ENCODE results near the gene LIPA. TPM values are rescaled to one million over a fixed set of nuclear protein-coding genes. Genes with fewer than 3 reads are reported as not detected.

LIPA gene
- polyA plus RNA-seq, 4 donors: 39.1 to 60.4 (median 47.1) TPM

DNA sequence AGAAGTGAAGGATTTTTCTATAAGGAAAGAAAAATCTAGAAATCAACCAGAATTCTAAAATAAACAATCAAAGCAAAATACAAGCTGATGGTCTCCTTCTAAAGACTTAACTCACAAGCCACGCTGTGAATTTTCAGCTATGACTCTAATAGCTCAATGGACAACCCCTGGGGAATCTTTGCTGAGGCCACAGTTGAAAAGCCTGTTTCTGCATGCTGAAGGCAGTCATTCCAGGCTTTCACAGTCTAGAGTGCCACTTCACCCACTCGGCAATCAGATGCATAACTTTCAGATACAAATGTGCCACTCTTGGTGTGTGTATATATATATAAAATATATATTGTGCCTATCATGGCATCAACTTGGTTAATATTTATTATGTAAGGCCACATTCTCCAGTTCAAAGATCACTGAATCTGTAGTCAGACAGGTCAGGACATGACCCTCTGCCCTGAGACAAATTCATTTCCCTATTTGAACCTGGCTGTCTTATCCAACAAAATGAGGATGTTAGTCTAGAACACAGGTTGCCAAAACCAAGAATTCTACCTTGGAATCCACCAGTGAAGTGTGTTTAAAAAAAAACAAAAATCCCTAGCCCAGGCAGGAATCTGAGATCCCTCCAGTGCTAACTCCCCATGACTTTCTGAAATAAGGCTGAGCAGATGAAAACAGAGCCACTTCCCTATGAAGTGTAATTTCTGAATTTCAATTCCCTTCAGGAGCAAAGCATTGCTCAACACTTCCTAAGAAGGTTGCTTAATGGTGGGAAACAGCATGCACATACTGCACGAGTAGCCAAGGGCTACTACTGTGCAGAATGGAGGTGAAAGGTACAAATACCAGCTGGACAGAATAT lies 9.9 kb downstream of the LIPA start:
- no peak for DNase-seq (ENCODE audit: low read depth in 4 of 4, low spot score in 2 of 4)

DNA sequence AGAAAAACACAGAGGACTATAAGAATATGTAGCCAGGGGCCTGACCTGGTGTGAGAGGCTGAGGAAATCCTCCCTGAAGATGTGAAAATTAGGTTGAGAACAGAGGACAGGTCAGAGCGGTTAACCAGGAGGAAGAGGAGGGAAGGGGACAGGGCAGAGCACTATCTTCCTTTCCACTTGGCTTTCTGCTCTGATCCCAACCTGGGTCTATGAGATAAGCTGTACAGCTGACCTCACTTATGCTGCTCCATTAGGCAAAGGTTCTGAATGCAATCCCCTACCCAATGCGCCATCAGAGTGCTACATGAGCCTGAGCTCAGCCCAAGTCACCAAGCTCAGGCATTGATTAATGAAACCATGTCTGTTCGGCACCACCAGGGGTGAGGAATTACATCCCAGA lies 10.5 kb downstream of the LIPA start:
- no peak for DNase-seq (ENCODE audit: low read depth in 4 of 4, low spot score in 2 of 4)

DNA sequence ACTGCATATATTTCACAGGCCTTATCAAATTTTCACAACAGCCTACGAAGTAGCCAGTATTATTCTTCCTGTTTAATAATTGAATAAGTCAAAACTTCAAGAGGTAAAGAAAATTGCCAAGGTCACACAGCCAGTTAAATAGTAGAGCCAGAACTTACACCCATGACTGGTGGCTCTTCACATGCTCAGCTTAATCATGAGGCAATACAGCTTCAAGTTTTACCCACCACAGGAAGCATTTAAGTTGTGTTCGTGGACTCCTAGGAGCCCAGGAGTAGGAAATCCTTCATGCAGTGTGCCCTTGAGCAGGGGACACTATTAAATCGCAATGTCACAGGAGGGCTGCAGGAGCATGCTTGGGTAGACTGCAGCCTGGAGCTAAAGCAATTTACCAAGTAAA lies 11.1 kb downstream of the LIPA start:
- no peak for DNase-seq (ENCODE audit: low read depth in 4 of 4, low spot score in 2 of 4)

GRCh38 chr10:89238956-89239644 lies 12.5 kb downstream of the LIPA start:
- no peak for DNase-seq (ENCODE audit: low read depth in 4 of 4, low spot score in 2 of 4)

- DNase-seq (ENCODE audit: low read depth in 4 of 4, low spot score in 2 of 4): no peak
Measured at GRCh38 chr10:89237849-89238248, 13.7 kb downstream of the LIPA start.

DNA sequence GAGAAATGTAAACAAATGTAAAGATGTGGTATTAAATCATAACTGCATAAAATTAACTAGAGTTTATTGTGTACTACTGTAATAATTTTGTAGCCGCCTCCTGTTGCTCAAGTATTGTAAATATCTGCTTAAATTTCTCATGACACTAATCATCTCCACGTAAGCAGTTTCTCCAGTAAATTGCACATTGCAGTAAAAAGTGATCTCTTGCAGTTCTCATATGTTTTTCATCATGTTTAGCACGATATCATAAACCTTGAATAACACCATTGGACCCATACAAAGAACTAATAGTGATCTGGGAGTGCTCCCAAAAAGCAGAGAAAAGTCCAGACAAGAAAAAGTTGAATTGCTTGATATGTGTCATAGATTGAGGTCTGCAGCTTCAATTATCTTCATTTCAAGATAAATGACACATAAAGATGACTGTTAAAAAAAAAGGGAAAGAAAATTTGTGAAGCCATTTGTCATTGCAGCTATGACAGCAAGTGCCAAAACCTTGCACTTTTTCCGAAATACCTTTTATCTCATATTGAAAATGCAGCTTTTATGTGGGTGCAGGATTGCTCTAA lies 15.3 kb downstream of the LIPA start:
- DNase-seq (ENCODE audit: low read depth in 4 of 4, low spot score in 2 of 4): no peak

DNA sequence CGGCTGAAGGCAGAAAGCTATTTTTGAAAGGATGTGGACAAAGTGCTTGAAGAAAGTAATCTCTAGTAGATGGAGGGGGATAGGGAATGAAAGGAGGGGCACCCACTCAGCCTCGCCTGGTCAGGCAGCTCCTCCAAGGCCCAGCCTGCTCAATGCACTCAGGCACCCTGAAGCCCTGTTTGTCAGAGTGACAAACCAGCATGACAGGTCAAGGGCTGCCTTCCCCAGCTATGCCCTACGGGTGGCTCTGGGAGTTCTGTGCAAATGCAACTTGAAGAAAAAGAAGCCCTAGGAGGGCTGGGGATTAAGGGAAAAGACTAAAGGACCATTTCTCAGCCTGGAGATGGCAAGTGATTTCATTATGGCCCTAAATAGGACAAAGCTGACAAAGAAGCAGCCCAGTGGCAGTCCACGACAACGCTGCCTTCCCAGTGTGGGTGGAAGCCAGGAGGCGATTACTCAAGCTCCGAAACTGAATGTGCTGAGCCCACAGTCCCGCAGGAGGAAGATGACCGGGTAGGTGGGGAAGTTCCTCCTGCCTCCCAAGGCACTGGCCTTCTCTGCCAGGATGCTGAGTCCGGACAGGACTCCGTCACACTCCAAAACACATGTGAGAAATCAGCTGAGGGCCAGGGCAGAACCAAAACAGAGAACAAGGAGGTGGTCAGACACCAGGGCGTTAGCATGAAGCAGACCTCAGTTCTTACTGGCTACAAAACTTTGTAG lies 16.3 kb downstream of the LIPA start:
- DNase-seq (ENCODE audit: low read depth in 4 of 4, low spot score in 2 of 4): no peak

- DNase-seq (ENCODE audit: low read depth in 4 of 4, low spot score in 2 of 4): no peak
Measured at GRCh38 chr10:89233033-89233432, 18.5 kb downstream of the LIPA start.

GRCh38 chr10:89228962-89229361 lies 22.6 kb downstream of the LIPA start:
- no peak for DNase-seq (ENCODE audit: low read depth in 4 of 4, low spot score in 2 of 4)

GRCh38 chr10:89228146-89228545 lies 23.4 kb downstream of the LIPA start:
- DNase-seq (ENCODE audit: low read depth in 4 of 4, low spot score in 2 of 4): no peak

- no peak for DNase-seq (ENCODE audit: low read depth in 4 of 4, low spot score in 2 of 4)
Measured at GRCh38 chr10:89226891-89227290, 24.7 kb downstream of the LIPA start.

- DNase-seq (ENCODE audit: low read depth in 4 of 4, low spot score in 2 of 4): no peak
Measured at GRCh38 chr10:89224739-89225443, 26.7 kb downstream of the LIPA start.

DNA sequence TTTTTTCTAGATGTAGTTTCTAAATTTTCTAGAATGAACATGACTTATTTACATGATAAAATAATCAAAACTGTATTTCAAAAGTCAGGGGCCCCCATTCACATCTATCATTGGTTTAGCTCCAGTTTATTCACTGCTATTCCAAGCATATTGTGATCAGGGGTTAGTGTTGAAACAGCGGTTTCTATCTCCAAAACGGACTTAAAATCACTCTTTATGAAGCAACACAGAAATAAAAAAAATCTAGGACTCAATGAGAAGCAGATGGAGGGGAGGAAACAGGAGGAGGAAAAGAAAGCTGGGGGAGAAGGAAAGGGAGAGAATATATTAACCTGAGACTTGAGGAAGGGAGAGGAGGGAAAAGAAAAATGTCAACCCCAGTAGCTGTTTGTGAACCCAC lies 29.7 kb downstream of the LIPA start:
- DNase-seq (ENCODE audit: low read depth in 4 of 4, low spot score in 2 of 4): no peak

DNA sequence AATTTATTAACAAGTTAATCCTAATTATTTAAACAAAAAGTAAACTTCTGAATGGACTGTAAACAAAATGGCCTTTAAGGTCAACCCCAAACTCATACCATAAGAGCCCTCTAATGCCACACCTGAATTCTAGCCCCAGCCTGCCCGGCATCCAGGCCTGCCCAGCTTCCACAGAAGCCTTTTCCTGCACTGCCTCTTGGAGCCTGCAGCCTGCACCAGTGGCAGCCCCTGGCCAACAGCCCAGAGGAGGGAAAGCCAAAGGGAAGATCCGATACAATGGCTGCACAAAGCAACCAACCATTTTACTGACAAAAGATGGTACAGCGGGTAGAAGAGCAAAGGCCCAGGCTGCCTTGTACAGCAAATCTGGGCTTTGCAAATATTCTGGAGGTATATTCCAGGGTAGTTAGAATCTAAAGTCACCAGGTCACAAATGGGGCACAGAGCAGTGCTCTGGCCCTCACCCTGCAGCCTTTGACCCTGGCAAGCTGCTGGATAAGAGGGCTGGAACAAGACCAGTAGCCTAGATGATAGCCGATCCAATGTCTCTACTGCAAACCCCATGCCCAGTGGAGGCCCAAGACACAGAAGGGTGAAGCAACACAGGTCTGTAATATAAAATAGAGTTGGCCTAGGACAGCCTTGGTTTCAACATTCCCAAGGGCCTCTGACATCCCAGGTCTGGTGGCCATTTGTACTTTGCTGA lies 31.9 kb downstream of the LIPA start:
- DNase-seq (ENCODE audit: low read depth in 4 of 4, low spot score in 2 of 4): no peak

- peak in 2 of 4 donors; percentile 39 to 49 for DNase-seq (ENCODE audit: low read depth in 4 of 4, low spot score in 2 of 4)
Measured at GRCh38 chr10:89217057-89217990, 34.3 kb downstream of the LIPA start.

- DNase-seq (ENCODE audit: low read depth in 4 of 4, low spot score in 2 of 4): no peak
Measured at GRCh38 chr10:89216056-89216455, 35.5 kb downstream of the LIPA start.

DNA sequence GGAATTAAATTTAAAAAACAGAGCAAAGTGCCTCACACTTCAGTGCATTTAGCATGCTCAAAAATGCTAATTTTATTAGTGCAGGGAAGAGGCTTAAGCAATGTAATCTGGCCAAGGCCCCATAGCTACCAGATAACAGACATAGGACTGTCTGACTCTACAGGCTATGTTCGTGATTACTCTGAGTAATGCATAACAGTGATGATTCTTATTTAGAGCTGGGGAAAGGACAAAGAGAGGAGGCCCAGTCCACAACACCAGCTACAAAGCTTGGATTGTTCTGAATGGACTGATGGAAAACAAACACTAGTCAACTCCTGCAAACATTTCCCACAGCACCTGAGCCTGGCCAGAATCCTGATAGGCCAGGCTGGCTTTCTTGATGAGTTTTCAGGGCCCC lies 36.1 kb downstream of the LIPA start:
- DNase-seq (ENCODE audit: low read depth in 4 of 4, low spot score in 2 of 4): no peak

DNA sequence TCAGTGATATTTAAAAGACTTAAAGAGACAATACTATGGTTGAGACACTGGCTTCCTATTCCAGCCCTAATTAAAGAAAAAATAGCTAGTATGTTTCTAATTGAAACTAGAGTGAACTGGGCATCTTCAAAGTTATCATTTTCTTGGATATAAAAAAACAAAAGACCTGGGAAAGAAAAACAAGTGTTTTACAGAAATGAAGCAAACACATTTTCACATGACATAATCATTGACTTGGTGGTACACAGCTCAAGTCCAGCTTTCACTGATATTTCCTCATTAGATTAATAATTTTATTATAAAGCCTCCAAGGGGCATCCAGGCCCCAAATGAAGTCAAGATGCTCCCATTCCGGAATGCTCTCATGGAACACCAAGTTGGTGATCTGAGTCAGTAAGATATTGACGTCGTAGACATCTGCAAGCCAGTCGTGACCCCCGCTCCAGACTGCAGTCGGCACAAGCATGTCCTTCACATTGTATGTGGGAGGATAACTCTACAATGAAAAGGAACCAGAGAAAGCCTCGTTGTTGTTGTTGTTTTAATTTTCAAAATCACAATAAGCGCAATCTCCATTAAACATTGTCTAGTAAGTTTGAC lies 36.9 kb downstream of the LIPA start:
- DNase-seq (ENCODE audit: low read depth in 4 of 4, low spot score in 2 of 4): no peak

Data from left renal cortex interstitium (tissue), 4 donors.